ENCODE data around the gene SLC43A3. TPM values are rescaled to one million over a fixed set of nuclear protein-coding genes. Genes with fewer than 3 reads are reported as not detected.
"Not testable (repeated sequence)": the region's sequence is repeated elsewhere in the genome, so short reads cannot be mapped to it uniquely, and the experiment has no call there.

Gene SLC43A3
- total and polyA plus RNA-seq, 9 donors = 19.9 to 43.5 (median 28.4) TPM

- no peak overlapping the region for H3K4me3 ChIP-seq (ENCODE audit: low read length)
- WGBS (ENCODE audit: insufficient coverage) = 87% methylated on average over 6 of the region's 7 CpGs
- peaks cover 3% of the 10 kb centered on the region for H3K27me3 ChIP-seq (ENCODE audit: control insufficient read depth, insufficient read depth, low read length)
- no peak overlapping the region for H3K27ac ChIP-seq (ENCODE audit: low read length)
- no peaks in the 10 kb centered on the region for H3K9me3 ChIP-seq (replicated peaks; ENCODE audit: control insufficient read depth, low read depth, low read length)
- H3K36me3 ChIP-seq (ENCODE audit: control insufficient read depth, insufficient read depth, low read length) = no peaks in the 10 kb centered on the region
- no peaks in the 10 kb centered on the region for H3K4me1 ChIP-seq (ENCODE audit: control insufficient read depth, insufficient read depth, low read length)
- DNase-seq = no peak
These were observed 56.7 kb downstream of the SLC43A3 start for GRCh38 chr11:57370251-57370650.

- 54% methylated on average over 5 of the region's 5 CpGs for WGBS (ENCODE audit: insufficient coverage)
- H3K27me3 ChIP-seq (ENCODE audit: control insufficient read depth, insufficient read depth, low read length) = peaks cover 3% of the 10 kb centered on the region
- DNase-seq = no peak
These were observed 58.1 kb downstream of the SLC43A3 start for GRCh38 chr11:57368845-57369232.

GRCh38 chr11:57368106-57368844 is 58.6 kb downstream of the SLC43A3 start:
- no peaks in the 10 kb centered on the region for H3K36me3 ChIP-seq (ENCODE audit: control insufficient read depth, insufficient read depth, low read length)
- H3K9me3 ChIP-seq (replicated peaks; ENCODE audit: control insufficient read depth, low read depth, low read length) = no peaks in the 10 kb centered on the region
- no peak overlapping the region for H3K4me3 ChIP-seq (ENCODE audit: low read length)
- H3K4me1 ChIP-seq (ENCODE audit: control insufficient read depth, insufficient read depth, low read length) = no peaks in the 10 kb centered on the region
- 63% methylated on average over 11 of the region's 19 CpGs for WGBS (ENCODE audit: insufficient coverage)
- peaks cover 3% of the 10 kb centered on the region for H3K27me3 ChIP-seq (ENCODE audit: control insufficient read depth, insufficient read depth, low read length)
- H3K27ac ChIP-seq (ENCODE audit: low read length) = no peak overlapping the region
- DNase-seq = no peak

More at GRCh38 chr11:57368845-57369232, 58.1 kb downstream of the SLC43A3 start:
- no peaks in the 10 kb centered on the region for H3K9me3 ChIP-seq (replicated peaks; ENCODE audit: control insufficient read depth, low read depth, low read length)
- H3K36me3 ChIP-seq (ENCODE audit: control insufficient read depth, insufficient read depth, low read length) = no peaks in the 10 kb centered on the region
- no peak overlapping the region for H3K27ac ChIP-seq (ENCODE audit: low read length)
- no peaks in the 10 kb centered on the region for H3K4me1 ChIP-seq (ENCODE audit: control insufficient read depth, insufficient read depth, low read length)
- no peak overlapping the region for H3K4me3 ChIP-seq (ENCODE audit: low read length)

- no peaks in the 10 kb centered on the region for H3K36me3 ChIP-seq (ENCODE audit: control insufficient read depth, insufficient read depth, low read length)
- H3K27ac ChIP-seq (ENCODE audit: low read length) = no peak overlapping the region
- no peaks in the 10 kb centered on the region for H3K27me3 ChIP-seq (ENCODE audit: control insufficient read depth, insufficient read depth, low read length)
- no peaks in the 10 kb centered on the region for H3K9me3 ChIP-seq (replicated peaks; ENCODE audit: control insufficient read depth, low read depth, low read length)
- no peak for DNase-seq
- WGBS (ENCODE audit: insufficient coverage) = 78% methylated on average over 5 of the region's 9 CpGs
- no peak overlapping the region for H3K4me3 ChIP-seq (ENCODE audit: low read length)
- peaks cover 10% of the 10 kb centered on the region for H3K4me1 ChIP-seq (ENCODE audit: control insufficient read depth, insufficient read depth, low read length)
These were observed 61.9 kb downstream of the SLC43A3 start for GRCh38 chr11:57364851-57365660.

- H3K4me3 ChIP-seq (ENCODE audit: low read length) = no peak overlapping the region
- H3K27me3 ChIP-seq (ENCODE audit: control insufficient read depth, insufficient read depth, low read length) = no peaks in the 10 kb centered on the region
- H3K9me3 ChIP-seq (replicated peaks; ENCODE audit: control insufficient read depth, low read depth, low read length) = no peaks in the 10 kb centered on the region
- 21% methylated on average over 2 of the region's 7 CpGs for WGBS (ENCODE audit: insufficient coverage)
- no peaks in the 10 kb centered on the region for H3K36me3 ChIP-seq (ENCODE audit: control insufficient read depth, insufficient read depth, low read length)
- peak; percentile 48 for DNase-seq
- H3K27ac ChIP-seq (ENCODE audit: low read length) = no peak overlapping the region
- H3K4me1 ChIP-seq (ENCODE audit: control insufficient read depth, insufficient read depth, low read length) = peaks cover 26% of the 10 kb centered on the region
These were observed 63.5 kb downstream of the SLC43A3 start for GRCh38 chr11:57363131-57364080.

GRCh38 chr11:57361926-57362325 is 65.0 kb downstream of the SLC43A3 start:
- Histone ChIP-seq H3K4me1 (ENCODE audit: control insufficient read depth, insufficient read depth, low read length) (peaks cover 38% of the 10 kb centered on the region), H3K9me3 (replicated peaks; ENCODE audit: control insufficient read depth, low read depth, low read length) (no peaks in the 10 kb centered on the region), H3K27ac (ENCODE audit: low read length) (no peak overlapping the region), H3K4me3 (ENCODE audit: low read length) (no peak overlapping the region), H3K36me3 (ENCODE audit: control insufficient read depth, insufficient read depth, low read length) (no peaks in the 10 kb centered on the region), H3K27me3 (ENCODE audit: control insufficient read depth, insufficient read depth, low read length) (no peaks in the 10 kb centered on the region)
- WGBS (ENCODE audit: insufficient coverage) = no CpG with 5 or more reads among the region's 3 CpGs
- DNase-seq = no peak

GRCh38 chr11:57361420-57361819 is 65.5 kb downstream of the SLC43A3 start:
- not testable (repeated sequence) for H3K27me3 ChIP-seq (ENCODE audit: control insufficient read depth, insufficient read depth, low read length); H3K27ac ChIP-seq (ENCODE audit: low read length); H3K9me3 ChIP-seq (replicated peaks; ENCODE audit: control insufficient read depth, low read depth, low read length); DNase-seq; H3K4me3 ChIP-seq (ENCODE audit: low read length); H3K36me3 ChIP-seq (ENCODE audit: control insufficient read depth, insufficient read depth, low read length)
- H3K4me1 ChIP-seq (ENCODE audit: control insufficient read depth, insufficient read depth, low read length) = peaks cover 38% of the 10 kb centered on the region

GRCh38 chr11:57360991-57361390 is 65.9 kb downstream of the SLC43A3 start:
- H3K36me3 ChIP-seq (ENCODE audit: control insufficient read depth, insufficient read depth, low read length) = no peaks in the 10 kb centered on the region
- H3K27ac ChIP-seq (ENCODE audit: low read length) = no peak overlapping the region
- H3K9me3 ChIP-seq (replicated peaks; ENCODE audit: control insufficient read depth, low read depth, low read length) = no peaks in the 10 kb centered on the region
- H3K4me1 ChIP-seq (ENCODE audit: control insufficient read depth, insufficient read depth, low read length) = peaks cover 38% of the 10 kb centered on the region
- no peak for DNase-seq
- 76% methylated on average over 6 of the region's 8 CpGs for WGBS (ENCODE audit: insufficient coverage)
- H3K27me3 ChIP-seq (ENCODE audit: control insufficient read depth, insufficient read depth, low read length) = no peaks in the 10 kb centered on the region
- H3K4me3 ChIP-seq (ENCODE audit: low read length) = no peak overlapping the region

GRCh38 chr11:57359896-57360690 is 66.8 kb downstream of the SLC43A3 start:
- no peaks in the 10 kb centered on the region for H3K27me3 ChIP-seq (ENCODE audit: control insufficient read depth, insufficient read depth, low read length)
- no peak overlapping the region for H3K4me3 ChIP-seq (ENCODE audit: low read length)
- H3K27ac ChIP-seq (ENCODE audit: low read length) = peak overlapping the region; percentile 85
- DNase-seq = peak; percentile 82
- 64% methylated on average over 4 of the region's 9 CpGs for WGBS (ENCODE audit: insufficient coverage)
- peaks cover 38% of the 10 kb centered on the region for H3K4me1 ChIP-seq (ENCODE audit: control insufficient read depth, insufficient read depth, low read length)
- H3K9me3 ChIP-seq (replicated peaks; ENCODE audit: control insufficient read depth, low read depth, low read length) = no peaks in the 10 kb centered on the region
- H3K36me3 ChIP-seq (ENCODE audit: control insufficient read depth, insufficient read depth, low read length) = no peaks in the 10 kb centered on the region

All from muscle of leg (tissue), 11 donors.